H1 (cell line): ENCODE results near the gene SP8. TPM values are rescaled to one million over a fixed set of nuclear protein-coding genes. Genes with fewer than 3 reads are reported as not detected.
A peak's percentile ranks its signal among the peaks of the same experiment; 100 is the strongest.

Experiments
- KDM4A ChIP-seq: IDR thresholded peaks from one replicate; pipeline ENCODE4 v1.7.1; 2012; ENCODE audit warnings: low read depth, mild to moderate bottlenecking, moderate library complexity, low read length, inconsistent platforms; ENCODE audit not compliant: severe bottlenecking
- polyA plus RNA-seq, 7 experiments: library from polyadenylated mRNA; depleted of rRNA in 3 of 7; stranded (reverse) in 5 of 7; unstranded in 2 of 7; fragments of >200 nt in 5 of 7; fragments of 200-250 nt in 2 of 7; gene quantifications; 1 replicate in 5 of 7; 2 replicates in 1 of 7; 4 replicates in 1 of 7; pipeline versions ENCODE4 v1.2.1 to v1.2.3, GENCODE V29; 2011 to 2013; ENCODE audit warnings: missing spikeins in 2 of 7, mixed read lengths in 2 of 7
- total RNA-seq: library from RNA; stranded (reverse); fragmentation: NEBNext Ultra II Directional; extraction: Animal tissue kit (Norgen Biotek cat#: 25700); gene quantifications from 2 replicates; pipeline ENCODE4 v1.2.1, GENCODE V29; 2021

The SP8 gene
- total and polyA plus RNA-seq, 2 of the 8 experiments (the other 6 are each of a cell fraction or from before 2014, with no cell fraction given): 11.3 to 12.0 TPM

- peak; percentile 78 for TF ChIP-seq KDM4A
These were observed 11.5 kb upstream of the SP8 start (continued) for GRCh38 chr7:20798081-20798693.
